GM19238 (cell line): ENCODE results near the gene DHRS7C.

Experiments used
- DNase-seq: peaks from one replicate; pipeline ENCODE4 v3.0.0; 2011; ENCODE audit warnings: low spot score; ENCODE audit not compliant: insufficient read length

Gene DHRS7C

GRCh38 chr17:9790889-9791876 lies at the start of gene DHRS7C:
DHRS7C (minus strand) TSS chr17:9791592; CDS start chr17:9791284, 308 bp downstream.
- DNase-seq: no peak

GRCh38 chr17:9839433-9839832 lies 48.0 kb upstream of the DHRS7C start:
- no peak for DNase-seq

DNA sequence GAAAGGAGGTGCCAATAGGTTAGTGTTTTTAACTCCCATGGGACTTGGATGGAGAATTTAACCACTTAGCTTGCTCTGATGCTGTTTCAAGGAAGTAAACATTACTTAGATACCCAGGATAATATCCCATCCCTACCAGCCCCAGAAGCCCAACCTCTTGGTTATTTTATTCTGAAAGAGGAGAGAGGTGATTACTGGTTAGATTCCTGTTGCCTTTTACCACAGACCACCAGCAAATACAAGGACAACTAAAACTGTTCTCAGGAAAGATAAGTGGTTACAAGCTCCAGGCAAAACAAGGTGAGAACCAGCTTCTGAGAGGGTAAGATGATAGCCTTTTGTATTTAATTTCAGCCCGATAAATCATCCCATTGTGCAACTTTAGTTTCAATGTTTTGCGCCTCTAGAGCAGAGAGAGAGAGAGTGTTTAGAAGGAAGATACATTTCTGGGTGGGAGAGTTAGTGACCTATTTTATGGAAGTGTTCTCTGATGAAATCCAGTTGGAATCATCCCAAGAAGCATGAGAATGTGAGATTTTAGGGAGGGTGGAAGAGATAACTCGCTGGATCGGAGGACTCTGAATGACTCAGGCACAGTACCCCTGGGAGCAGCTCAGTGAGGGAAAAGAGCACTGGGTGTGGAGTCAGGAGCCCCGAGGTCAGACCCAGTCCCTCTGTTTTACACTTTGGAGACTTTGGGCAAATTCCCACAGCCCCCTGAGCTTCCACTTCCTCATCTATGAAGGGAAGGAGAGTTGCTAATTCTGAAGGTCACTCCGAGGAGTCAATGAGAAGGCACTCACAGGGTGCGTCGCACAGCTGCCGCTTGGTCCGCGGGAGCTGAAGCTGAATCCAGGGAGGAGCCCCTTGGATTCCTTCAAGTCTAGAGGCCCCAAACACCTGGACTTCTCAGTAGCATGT lies 46.4 kb upstream of the DHRS7C start:
- DNase-seq: no peak

DNA sequence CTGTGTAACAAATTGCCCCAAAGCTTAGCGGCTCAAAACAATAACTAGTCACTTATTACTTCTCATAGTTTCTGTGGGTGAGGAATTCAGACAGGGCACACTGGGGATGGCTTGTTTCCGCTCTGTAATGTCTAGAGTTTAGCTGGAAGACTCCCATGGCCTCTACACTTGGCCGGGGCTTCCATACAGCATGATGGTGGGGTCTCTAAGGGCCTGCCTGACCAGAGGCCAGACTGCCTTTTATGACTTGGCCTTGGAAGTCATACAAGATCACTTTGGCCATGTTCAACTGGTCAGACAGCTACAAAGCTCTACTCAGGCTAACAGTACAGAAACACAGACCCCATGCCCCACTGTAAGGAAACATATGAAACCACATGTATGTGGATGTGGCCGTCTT lies 42.5 kb upstream of the DHRS7C start:
- no peak for DNase-seq

DNA sequence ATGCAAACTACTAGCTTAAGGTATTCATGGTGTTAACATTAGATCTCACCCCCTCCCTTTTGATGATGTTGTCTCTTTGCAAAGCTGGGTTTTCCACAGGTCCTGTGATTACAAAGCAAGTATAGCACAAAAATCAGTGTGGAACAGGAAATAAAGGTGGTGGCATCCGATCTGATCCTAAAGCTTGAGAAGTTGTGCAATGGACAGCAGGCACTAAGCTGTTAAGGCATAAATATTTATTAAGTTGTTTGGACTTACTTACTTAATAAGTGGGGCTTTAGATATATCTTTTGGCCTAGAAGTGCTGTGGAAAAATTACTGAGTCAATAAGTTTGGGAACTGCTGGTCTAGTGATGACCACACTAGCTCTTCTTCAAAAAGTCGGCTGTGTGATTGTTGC lies 39.3 kb upstream of the DHRS7C start:
- no peak for DNase-seq

DNA sequence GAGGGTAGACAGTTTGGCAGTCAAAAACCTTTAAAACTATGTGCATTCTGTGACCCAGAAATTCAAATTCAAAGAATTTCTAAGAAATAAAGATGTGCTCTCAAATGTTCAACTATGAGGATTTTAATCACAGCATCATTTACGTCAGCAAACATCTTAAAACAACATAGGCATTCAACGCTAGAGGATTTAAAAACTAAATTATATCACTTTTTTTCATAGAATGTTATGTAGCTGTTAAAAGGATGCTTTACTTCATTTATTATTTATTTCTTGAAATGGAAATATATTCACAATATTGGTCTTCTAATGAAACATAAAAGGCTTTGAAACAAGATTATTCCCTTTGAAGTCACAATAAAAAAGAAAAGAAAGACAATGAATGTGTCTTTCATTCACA lies 38.0 kb upstream of the DHRS7C start:
- DNase-seq: no peak

DNA sequence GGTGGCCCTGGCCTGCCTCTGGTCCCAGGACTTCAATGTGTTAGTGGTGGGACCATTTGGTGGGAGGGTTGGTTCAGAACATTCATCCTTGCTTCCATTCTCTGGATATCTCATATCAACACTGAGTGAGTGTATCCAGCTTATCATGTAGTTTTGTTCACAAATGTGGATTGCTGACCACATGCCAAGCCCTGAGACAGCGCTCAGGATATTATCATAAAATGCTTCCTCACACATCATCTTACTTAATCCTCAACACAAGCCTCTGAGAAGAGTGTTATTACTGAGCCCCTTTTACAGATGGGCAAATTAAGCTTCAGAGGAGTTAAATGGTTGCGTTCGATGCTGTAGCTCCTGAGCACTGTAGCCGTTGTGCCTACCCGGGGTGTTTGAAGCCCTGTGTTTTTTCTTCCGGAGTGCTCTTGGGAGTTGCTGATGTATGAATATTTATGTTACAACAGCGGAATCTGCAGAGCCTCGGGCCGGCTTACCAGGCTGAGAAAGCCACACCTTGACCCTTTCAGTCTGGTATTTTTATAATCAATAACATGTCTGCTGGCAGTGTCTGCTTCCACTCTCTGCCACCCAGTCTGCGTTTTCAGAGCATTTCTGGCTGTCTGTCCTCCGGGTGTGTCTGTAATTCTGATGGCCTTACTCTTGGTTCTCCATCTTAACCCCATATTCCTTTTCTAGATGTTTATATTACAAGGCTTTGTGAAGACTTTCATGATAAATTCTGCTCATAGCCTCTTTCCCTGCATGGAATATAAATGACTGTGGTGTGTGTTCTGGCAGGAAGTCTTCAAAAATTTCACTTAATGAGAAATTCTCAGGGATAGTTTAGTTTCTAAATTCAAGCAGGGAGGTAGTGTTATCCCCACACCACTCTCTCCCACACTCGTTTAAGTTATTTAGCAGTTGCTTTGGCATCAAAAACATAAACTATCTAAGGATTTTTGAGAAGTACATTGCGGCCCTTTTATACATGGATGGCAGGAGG lies 37.2 kb upstream of the DHRS7C start:
- no peak for DNase-seq

DNA sequence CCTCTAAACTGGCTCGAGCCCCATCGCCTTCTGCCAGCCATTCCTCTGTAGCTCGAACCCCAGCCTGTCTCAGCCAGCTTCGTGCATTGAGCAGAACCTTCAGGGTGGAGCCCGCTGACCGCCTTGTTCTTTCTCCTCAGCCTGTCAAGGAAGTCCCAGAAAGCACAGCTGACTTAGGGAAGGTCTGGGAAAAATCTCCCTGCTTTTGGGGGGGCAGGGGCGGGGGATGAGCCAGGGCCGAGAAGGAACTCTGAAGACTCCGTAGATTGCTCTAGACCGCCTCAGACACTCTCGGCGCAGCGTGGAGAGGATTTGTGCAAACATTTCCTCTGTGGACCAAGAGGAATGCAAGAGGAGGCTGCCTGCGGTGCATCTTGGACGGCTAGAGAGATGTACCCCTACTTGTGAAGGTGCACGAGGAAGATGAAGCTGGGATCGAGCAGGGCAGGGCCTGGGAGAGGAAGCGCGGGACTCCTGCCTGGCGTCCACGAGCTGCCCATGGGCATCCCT lies 34.3 kb upstream of the DHRS7C start, which contains the start of gene GLP2R:
Gene GLP2R (plus strand): TSS at position 284 of the 510 bp plus-strand sequence. CDS start 140 bp downstream, at position 424.
- no peak for DNase-seq

DNA sequence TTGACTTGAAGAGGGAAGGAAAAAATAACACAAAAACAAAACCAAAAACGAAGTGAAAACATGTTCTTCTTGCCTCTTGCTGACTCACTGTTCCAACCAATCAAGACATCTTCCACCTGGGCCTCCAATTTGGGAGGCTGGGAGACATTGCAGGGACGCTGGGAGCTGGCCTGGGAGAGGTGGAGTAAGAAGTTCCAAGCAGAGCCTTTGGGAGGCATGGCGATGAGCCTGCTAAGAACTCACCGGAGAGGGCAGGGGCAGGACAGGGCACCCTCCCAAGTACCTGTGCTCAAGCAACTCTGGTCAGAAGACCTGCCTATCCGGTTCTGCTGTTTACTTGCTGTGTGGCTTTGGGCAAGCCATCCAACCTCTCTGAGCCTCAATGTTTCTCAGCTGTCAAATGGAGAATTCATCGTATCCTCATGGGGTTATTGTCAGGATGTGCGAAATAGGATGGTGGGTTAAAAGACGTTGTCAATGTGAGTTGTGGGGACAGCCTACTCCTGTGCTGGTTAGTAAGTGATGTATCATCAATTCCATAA lies 33.5 kb upstream of the DHRS7C start:
- no peak for DNase-seq

DNA sequence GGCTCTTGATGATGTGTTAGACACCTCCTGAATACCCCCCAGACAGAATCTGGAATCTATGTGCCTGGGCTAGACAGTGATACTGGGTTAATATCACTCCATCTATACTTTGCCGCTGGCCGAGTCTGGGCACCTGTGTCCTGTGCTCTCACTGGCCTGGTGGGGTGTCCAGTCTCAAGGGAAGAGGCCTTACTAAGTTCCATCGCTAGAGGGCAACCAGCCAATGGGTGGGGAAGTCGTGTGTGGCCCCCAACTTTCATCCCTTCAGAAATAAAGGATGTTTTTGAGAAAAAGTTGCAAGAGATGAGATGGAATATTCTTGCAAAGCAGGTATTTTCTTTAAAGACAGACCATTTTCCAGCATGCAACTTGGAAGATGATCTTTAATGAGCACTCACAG lies 32.7 kb upstream of the DHRS7C start:
- DNase-seq: no peak

DNA sequence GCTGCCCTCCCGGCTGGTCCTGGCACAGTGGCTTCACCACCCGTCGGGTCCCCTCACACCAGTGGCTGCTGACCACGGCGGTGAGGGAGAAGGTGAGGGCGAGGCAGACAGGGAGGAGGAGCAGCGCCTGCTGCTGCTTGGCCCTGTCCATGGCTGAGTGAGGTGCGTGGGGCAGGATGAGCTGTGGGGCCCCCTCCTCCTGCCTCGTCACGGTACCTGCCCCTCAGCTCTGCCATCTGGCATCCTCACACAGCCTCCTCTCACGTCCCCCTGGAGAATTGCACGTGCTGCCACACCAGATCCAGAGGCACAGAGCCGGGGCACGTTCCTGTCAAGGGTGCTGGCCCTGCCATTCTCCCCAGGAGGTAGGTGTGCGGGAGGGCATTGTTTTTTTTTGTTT lies 30.5 kb upstream of the DHRS7C start, which contains the start of gene GSG1L2:
Gene GSG1L2 (minus strand): TSS at position 159 of the 400 bp plus-strand sequence. CDS start 8 bp downstream, at position 151.
- no peak for DNase-seq

DNA sequence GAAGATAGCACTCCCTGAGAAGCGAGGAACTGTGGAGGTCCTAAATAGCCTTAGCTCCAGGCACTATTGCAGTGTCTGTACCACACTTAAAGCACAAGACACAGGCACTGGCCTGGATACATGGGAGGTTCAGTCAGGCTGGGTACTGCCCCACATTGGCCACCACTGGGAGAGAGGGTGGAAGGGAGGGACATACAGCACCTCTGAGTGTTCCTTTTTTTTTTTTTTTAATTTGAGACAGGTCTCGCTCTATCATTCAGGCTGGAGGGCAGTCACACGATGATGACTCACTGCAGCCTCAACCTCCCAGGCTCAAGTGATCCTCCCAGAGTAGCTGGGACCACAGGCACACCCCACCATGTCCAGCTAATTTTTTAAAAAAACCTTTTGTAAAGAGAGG lies 29.1 kb upstream of the DHRS7C start:
- no peak for DNase-seq

DNA sequence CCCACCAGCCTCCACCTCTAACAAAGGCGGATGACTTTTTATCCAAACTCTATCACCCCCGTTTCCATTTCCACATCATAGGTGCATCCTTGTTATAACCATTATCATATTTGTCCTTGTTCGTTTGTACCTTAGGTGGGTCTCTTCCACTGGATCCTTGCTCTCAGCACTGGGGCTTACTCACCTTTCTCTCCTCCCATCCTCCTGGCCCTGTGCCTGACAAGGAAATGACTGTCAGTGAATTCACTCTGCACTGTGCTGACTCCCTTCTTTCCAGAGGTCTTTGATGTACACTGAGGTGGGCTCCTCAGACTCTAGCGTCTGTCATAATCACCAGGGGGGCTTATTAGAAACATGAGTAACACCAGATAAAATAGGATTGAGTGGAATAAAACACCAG lies 27.4 kb upstream of the DHRS7C start:
- no peak for DNase-seq

DNA sequence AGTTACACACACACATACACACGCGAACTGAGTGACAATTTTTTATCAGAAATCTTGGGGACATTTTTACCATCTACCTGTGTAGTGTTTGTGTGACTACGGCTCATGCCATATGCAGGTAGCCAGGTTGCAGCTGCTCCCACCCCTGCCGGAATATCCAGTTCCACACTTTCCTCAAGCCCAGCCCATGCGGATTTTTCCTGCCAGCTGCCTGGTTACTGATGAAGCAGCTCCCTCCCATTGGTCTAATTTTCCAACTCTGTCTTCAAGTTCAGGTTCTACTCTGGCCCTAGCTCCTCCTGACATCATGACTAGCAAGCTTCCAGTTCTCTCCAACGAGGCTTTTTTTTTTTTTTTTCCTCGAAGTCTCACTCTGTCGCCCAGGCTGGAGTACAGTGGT lies 25.7 kb upstream of the DHRS7C start:
- DNase-seq: no peak

DNA sequence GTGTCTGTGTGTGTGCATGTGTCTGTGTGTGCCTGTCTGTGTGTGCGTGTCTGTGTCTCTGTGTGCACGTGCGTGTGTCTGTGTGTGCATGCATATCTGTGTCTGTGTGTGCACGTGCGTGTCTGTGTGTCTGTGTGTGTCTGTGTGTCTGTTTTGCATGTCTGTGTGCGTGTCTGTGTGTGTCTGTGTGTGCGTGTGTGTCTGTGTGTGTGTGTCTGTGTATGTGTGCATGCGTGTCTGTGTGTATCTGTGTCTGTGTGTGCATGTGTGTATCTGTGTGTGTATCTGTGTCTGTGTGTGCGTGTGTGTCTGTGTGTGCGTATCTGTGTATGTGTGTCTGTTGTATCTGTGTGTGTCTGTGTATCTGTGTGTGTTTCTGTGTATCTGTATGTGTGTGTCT lies 25.1 kb upstream of the DHRS7C start:
- DNase-seq: no peak

DNA sequence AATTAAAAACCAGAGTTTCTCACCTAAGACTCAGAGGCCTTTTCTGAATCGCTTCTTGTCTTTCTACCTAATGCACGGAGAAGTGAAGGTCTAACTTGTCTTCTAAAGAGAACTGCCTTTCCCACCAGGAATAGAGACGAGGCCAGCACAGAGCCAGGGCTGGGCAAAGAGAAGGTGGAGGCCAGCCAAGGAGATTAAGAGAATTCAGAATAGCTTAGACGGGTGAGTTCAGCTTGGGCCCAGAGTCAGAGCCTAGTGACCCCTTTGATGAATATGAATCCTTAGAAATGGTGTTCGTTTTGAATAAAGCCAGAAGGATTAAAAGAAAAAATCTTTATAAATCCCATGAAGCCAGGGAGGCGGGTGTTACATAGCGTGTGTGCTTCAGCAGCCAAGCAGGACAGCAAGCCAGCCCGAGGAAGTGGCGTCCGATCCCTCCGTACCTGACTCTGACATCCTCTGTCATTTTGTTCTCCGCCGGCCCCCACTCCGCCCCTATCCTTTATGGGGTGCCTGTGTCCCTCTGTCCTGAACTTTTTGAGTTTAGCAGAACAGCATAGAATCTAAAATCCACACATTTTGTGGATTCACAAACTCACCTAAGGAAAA lies 23.0 kb upstream of the DHRS7C start:
- no peak for DNase-seq

DNA sequence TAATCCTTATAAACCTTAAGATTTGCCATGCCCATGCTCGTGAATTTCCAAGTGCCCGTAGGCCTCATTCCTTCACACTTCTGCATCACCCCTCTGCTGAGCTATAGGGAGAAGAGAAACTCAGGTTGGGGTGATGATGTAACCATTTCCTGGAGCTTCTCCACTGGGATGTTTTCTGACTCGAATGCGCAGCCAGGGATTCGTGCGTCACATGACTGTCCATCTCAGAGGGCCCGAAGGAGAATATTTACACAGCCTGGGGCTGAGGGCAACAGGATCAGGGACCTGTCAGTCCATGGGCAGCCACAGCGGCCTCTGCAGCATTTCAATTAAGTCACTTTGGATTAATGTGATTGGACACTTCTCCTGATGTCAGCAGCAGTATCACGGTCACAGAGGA lies 21.8 kb upstream of the DHRS7C start:
- DNase-seq: no peak

DNA sequence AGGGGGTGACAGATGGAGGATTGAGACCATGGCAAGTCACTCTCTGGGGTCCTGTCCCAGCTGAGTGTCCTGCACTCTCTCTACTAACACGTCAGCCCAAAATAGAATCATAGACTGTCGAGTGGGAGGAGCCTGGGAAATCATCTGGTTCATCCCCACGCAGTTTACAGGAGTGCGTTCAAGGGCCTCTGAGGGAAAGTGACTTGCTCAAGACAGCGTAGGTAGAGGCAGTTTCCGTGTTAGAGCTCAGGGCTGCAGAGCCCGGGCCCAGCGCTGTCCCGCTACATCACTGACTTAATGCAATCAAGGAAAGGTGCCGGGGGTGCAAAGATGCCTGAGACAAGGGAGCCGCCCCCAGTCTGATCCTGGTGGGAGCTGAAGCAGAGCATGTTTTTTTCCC lies 20.1 kb upstream of the DHRS7C start:
- no peak for DNase-seq

DNA sequence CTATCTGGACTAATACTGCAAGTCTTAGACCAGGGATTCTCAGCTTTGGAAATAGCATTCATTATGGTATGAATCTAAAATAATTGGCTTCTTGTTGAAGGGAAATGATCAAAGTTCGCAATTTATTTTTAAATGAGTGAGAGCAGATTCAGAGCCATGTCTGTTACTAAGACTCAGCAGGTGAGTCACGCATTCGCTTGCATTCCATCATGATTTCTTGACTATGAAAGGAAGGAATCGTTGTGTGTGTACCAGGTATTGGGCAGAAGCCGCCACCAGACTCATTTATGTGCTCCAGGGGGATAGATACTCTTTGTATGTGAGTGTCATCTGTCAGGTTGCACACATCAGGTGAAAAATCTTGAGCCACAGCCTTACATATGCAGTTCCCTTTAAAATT lies 19.7 kb upstream of the DHRS7C start:
- DNase-seq: no peak
